ENCODE data around the gene CXCR3.

DNA sequence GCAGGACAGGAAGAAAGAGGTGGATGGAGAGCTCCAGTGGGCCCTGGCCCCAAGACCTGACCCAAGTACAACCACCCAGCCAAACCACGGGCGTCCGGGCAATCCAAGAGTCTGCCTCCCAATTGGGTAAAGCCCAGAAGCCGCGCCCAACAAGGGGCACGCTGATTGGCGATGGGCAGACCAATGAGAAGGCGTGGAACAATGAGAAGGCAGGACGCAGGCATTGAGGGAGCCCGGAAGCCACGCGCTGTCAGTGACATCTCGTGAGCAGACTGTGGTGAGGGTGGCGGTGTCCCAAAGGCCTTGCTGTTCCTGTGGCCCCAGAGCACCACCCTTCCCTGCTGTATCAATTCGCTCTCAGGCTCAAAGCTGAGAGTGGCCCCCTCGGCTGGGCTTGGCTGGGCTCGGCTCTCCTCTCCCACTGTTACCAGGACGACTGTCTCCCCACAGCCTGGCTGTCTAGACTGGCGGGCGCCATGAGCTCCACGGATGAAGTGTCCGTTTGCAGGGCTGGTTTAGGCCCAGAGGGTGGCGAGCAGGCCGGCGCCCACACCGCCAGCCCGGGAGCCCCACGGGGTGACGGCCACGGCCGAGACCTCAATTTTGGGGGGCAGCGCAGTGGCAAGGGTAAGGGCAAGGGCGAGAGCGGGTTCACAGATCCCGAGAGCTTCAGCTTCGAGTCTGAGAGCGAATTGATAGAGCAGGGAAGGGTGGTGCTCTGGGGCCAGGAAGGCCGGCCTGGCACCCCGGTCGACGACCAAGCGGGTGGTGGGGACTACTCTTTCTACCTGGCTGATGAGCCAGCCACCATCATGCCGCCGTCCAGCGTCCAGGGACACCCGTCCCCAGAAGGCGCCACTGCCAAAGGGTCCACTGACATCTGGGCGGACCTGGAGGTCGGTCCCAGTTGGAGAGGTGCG, 49.3 kb upstream of the CXCR3 start, which contains the start of gene LOC101059915:
- TF ChIP-seq, protein P1, sequence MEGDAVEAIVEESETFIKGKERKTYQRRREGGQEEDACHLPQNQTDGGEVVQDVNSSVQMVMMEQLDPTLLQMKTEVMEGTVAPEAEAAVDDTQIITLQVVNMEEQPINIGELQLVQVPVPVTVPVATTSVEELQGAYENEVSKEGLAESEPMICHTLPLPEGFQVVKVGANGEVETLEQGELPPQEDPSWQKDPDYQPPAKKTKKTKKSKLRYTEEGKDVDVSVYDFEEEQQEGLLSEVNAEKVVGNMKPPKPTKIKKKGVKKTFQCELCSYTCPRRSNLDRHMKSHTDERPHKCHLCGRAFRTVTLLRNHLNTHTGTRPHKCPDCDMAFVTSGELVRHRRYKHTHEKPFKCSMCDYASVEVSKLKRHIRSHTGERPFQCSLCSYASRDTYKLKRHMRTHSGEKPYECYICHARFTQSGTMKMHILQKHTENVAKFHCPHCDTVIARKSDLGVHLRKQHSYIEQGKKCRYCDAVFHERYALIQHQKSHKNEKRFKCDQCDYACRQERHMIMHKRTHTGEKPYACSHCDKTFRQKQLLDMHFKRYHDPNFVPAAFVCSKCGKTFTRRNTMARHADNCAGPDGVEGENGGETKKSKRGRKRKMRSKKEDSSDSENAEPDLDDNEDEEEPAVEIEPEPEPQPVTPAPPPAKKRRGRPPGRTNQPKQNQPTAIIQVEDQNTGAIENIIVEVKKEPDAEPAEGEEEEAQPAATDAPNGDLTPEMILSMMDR (IDR thresholded peaks at IDR 0.05 in 2 of 3, conservative IDR thresholded peaks at IDR 0.05 in 1 of 3; ENCODE audit: borderline replicate concordance in 1 of 3, insufficient read depth in 1 of 3, low read depth in 2 of 3, low read length in 2 of 3): no peak
- TF ChIP-seq POLR2A (IDR thresholded peaks at IDR 0.05; ENCODE audit: borderline replicate concordance, extremely low read depth, insufficient read depth, insufficient read length) (no peak), YY1 (IDR thresholded peaks at IDR 0.05; ENCODE audit: extremely low read depth, insufficient replicate concordance, low read depth, low read length) (no peak), POLR2AphosphoS5 (IDR thresholded peaks at IDR 0.05; ENCODE audit: low read depth, low read length) (no peak), EZH2 (IDR thresholded peaks at IDR 0.05) (no peak), EZH2phosphoT487 (IDR thresholded peaks at IDR 0.05; ENCODE audit: borderline replicate concordance) (no peak), RAD21 (IDR thresholded peaks at IDR 0.05; ENCODE audit: low read depth) (no peak), JUND (IDR thresholded peaks at IDR 0.05) (no peak), TCF7L2 (IDR thresholded peaks at IDR 0.05; ENCODE audit: borderline replicate concordance, extremely low read depth, insufficient read depth, insufficient read length) (no peak)
- TF ChIP-seq, protein P2, sequence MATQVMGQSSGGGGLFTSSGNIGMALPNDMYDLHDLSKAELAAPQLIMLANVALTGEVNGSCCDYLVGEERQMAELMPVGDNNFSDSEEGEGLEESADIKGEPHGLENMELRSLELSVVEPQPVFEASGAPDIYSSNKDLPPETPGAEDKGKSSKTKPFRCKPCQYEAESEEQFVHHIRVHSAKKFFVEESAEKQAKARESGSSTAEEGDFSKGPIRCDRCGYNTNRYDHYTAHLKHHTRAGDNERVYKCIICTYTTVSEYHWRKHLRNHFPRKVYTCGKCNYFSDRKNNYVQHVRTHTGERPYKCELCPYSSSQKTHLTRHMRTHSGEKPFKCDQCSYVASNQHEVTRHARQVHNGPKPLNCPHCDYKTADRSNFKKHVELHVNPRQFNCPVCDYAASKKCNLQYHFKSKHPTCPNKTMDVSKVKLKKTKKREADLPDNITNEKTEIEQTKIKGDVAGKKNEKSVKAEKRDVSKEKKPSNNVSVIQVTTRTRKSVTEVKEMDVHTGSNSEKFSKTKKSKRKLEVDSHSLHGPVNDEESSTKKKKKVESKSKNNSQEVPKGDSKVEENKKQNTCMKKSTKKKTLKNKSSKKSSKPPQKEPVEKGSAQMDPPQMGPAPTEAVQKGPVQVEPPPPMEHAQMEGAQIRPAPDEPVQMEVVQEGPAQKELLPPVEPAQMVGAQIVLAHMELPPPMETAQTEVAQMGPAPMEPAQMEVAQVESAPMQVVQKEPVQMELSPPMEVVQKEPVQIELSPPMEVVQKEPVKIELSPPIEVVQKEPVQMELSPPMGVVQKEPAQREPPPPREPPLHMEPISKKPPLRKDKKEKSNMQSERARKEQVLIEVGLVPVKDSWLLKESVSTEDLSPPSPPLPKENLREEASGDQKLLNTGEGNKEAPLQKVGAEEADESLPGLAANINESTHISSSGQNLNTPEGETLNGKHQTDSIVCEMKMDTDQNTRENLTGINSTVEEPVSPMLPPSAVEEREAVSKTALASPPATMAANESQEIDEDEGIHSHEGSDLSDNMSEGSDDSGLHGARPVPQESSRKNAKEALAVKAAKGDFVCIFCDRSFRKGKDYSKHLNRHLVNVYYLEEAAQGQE (IDR thresholded peaks at IDR 0.05; ENCODE audit: low read depth): no peak

Data from HCT116 (cell line).